LNCaP clone FGC (cell line): Measurements from ENCODE around the gene MANBA.

Experiments
- DNase-seq: peaks from one replicate; pipeline ENCODE4 v3.0.0-alpha.2; 2011; ENCODE audit warnings: low read depth
- H3K4me3 ChIP-seq: 2 replicates; pipeline ENCODE4 v1.5.1; 2011; ENCODE audit warnings: mild to moderate bottlenecking, low read depth, low read length, control low read depth
- CTCF ChIP-seq: IDR thresholded peaks from 2 replicates; pipeline ENCODE4 v1.5.1; 2012; ENCODE audit warnings: mild to moderate bottlenecking; ENCODE audit not compliant: control insufficient read depth, insufficient read depth; ENCODE audit errors: extremely low read depth

MANBA gene

DNA sequence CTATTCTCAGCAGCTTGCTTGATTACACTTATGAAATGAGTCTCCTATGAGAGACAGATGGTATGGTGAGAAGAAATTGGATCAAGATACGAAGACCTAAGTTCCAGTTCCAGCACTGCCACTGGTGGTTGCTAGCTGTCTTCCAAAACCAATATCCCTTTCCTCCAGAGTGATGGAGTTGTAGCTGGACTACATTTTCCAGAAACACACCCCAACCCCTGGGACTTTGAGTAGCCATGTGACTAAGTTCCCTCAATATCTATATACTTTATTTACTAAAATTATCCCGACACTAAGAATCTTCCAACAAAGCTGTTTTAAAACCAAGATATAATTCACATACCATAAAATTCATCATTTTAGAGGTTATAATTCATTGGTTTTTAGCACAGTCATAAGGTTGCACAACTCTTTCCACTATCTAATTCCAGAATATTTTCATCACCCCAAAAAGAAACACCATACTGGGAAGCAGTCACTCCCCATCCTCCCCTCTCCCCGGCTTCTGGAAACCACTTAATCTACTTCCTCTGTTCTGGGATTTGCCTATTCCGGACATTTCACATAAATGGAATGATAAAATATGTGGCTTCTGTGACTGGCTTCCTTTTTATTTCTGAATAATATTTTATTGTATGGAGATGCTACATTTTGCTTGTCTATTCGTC, 118.0 kb downstream of the MANBA start:
- DNase-seq: no peak
- H3K4me3 ChIP-seq: no peak overlapping the region
- TF ChIP-seq CTCF: no peak

- TF ChIP-seq CTCF: no peak
- H3K4me3 ChIP-seq: no peak overlapping the region
- DNase-seq: no peak
Measured at GRCh38 chr4:102641793-102642192, 119.0 kb downstream of the MANBA start.

DNA sequence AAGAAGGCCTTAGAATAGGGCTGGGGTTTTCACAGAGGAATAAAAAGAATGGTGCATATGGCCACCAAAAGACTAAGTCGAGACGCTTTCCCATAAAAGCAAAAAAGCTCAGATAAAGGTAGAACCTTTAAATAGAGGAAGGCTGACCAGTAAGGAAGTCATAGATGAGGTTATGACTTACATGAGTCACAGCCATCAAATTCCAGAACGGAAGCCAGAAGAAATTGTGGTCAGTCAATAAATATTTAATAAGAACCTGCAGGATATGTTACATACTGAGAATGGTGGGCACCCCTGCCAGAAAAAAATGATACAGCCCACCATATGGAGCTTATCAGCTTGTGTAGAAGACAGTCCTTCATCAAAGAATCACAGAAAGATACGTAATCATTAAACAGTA, 120.1 kb downstream of the MANBA start:
- no peak for DNase-seq
- no peak for TF ChIP-seq CTCF
- H3K4me3 ChIP-seq: no peak overlapping the region

GRCh38 chr4:102639598-102639997, 121.2 kb downstream of the MANBA start:
- DNase-seq: no peak
- TF ChIP-seq CTCF: no peak
- H3K4me3 ChIP-seq: no peak overlapping the region

DNA sequence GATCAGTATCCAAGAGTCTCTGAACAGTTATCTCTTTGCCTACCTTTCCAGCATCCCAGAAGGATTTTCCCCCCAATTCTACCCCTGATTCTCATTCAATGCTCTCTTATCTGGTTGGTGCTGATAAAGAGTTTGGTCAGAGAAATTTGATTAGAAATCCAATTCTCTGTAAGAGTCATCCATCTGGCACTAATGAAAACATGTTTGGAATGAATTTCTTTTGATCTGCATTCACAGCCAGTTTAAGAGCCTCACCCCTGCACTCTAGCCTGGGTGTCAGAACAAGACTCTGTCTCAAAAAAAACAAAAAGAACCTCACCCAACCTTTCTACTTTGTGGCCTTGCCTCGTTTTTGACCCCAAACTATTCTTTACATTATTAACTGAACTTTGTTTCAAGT, 122.1 kb downstream of the MANBA start:
- no peak for DNase-seq
- TF ChIP-seq CTCF: no peak
- no peak overlapping the region for H3K4me3 ChIP-seq

DNA sequence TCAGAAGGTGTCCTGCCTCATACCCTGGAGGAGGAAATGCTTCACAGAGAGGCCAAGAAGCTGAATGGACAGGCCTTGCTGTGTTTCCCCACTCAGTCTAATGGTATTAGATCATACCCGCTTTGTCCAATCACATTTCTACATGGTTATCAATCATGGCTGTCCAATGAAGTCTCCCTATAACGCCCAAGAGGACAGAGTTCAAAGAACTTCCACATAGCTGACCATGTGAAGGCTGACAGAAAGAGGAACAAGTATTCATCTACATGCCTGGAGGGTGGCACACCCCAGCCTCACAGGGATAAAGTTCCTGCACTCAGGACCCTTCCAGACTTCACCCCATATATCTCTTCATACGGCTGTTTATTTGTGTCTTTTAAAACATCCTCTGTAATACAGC, 123.4 kb downstream of the MANBA start:
- H3K4me3 ChIP-seq: no peak overlapping the region
- no peak for DNase-seq
- no peak for TF ChIP-seq CTCF

- no peak for DNase-seq
- H3K4me3 ChIP-seq: no peak overlapping the region
- no peak for TF ChIP-seq CTCF
Measured at GRCh38 chr4:102633100-102633499, 127.7 kb downstream of the MANBA start.
